Measurements from ENCODE around the gene CABP7.

GRCh38 chr22:29710922-29711593, 8.7 kb upstream of the CABP7 start:
- peak; percentile 60 to 82 (median 74) for TF ChIP-seq POLR2AphosphoS5 (IDR thresholded peaks at IDR 0.05)
- TF ChIP-seq CTCF (IDR thresholded peaks at IDR 0.05 in 8 of 11, conservative IDR thresholded peaks at IDR 0.05 in 3 of 11) = no peak
